ENCODE data around the gene RDH5. TPM values are rescaled to one million over a fixed set of nuclear protein-coding genes. Genes with fewer than 3 reads are reported as not detected.

The RDH5 gene
- total RNA-seq, 4 donors from 2014 or later = 0.94 to 9.7 (median 6.8) TPM

DNA sequence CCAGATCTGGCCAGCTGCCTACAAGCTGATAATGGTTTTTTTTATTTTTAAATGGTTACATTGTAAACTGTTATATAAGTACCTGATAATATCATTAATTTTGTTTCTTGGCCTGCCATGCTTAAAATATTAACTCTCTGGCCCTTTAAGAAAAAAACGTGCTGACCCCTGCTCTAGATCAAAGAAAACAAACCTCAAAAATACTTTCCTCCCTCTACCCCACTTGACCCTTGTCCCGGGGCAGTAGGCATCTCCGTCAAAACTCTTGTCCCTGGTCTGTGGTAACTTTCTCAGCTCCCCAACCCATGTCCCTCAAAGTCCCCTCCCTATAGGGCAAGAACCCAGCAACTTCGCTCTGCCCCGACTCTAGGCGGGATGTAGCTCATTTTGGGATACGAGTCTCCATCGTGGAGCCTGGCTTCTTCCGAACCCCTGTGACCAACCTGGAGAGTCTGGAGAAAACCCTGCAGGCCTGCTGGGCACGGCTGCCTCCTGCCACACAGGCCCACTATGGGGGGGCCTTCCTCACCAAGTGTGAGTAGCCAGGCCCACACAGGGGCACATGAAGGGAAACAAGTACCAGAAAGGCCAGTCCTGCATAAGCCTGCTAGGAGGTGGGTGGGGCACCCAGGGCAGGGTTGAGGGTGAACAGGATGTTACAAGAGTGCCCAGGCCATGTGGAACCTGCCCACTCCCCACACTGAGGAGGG lies 3.5 kb downstream of the RDH5 start:
- H3K9me3 ChIP-seq = no peaks in the 10 kb centered on the region
- H3K36me3 ChIP-seq = peaks cover 24 to 27% of the 10 kb centered on the region in 2 donors
- TF ChIP-seq CTCF (IDR thresholded peaks at IDR 0.05) = no peak
- 34 to 49% methylated on average over 10 of the region's 10 CpGs for WGBS, 2 donors
- no peak overlapping the region for H3K4me3 ChIP-seq (replicated peaks in 1 of 3)
- DNase-seq = no peak
- intact Hi-C loops (cut with DNase I) = no loop called here
- no peaks in the 10 kb centered on the region for H3K27me3 ChIP-seq
- H3K27ac ChIP-seq = peak overlapping the region; percentile 45 to 62 (median 52)
- H3K4me1 ChIP-seq = peaks cover 30 to 61% of the 10 kb centered on the region in 2 donors

DNA sequence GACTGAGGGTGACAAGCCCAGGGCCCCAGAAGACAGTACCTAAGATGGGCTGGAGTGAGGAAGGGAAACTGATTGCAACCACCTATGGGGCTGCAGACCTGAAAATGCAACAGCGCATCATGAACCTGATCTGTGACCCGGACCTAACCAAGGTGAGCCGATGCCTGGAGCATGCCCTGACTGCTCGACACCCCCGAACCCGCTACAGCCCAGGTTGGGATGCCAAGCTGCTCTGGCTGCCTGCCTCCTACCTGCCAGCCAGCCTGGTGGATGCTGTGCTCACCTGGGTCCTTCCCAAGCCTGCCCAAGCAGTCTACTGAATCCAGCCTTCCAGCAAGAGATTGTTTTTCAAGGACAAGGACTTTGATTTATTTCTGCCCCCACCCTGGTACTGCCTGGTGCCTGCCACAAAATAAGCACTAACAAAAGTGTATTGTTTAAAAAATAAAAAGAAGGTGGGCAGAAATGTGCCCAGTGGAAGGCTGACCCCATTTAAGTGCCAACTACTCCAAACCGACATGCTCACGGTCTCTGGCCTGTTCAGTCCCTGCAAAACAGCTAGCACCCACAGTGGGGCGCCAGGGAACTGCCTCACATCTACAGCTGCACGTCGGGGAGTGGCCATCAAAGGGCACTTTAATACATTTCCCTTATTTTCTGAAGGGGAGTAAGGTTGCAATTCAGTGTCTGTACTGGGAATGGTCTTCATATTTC lies 4.2 kb downstream of the RDH5 start:
- H3K9me3 ChIP-seq = no peaks in the 10 kb centered on the region
- no peak overlapping the region for H3K4me3 ChIP-seq (replicated peaks in 1 of 3)
- peak overlapping the region in 2 of 3 donors; percentile 45 to 52 for H3K27ac ChIP-seq
- intact Hi-C loops (cut with DNase I) = no loop called here
- 56 to 60% methylated on average over 9 to 10 of the region's 11 CpGs for WGBS, 2 donors
- peaks cover 24 to 27% of the 10 kb centered on the region in 2 donors for H3K36me3 ChIP-seq
- no peaks in the 10 kb centered on the region for H3K27me3 ChIP-seq
- peak; percentile 69 to 70 for DNase-seq
- H3K4me1 ChIP-seq = peaks cover 30 to 60% of the 10 kb centered on the region in 2 donors
- TF ChIP-seq CTCF (IDR thresholded peaks at IDR 0.05) (peak in 5 of 6 experiments; percentile 24 to 55 (median 38)), POLR2A (IDR thresholded peaks at IDR 0.05) (no peak)

DNA sequence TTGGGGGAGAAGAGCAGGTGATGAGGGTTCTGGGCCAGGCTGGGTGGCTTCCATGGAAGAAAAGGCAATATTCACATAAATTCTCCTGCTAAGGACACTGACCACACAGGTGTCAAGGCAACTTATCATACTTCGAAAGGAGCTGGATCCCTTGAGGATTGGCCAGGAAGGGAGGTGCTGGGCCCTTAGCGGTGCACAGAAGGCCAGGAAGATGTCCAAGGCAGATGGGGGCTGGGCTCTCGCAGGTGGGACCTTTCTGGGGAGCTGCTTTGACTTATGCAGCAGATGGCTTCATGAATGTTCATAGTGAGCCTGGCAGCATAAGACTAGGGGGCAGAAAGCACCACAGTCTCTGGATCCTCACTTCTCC lies 4.7 kb downstream of the RDH5 start:
- no peak for DNase-seq
- Histone ChIP-seq H3K4me3 (replicated peaks in 1 of 3) (no peak overlapping the region), H3K27ac (no peak overlapping the region), H3K4me1 (peaks cover 33 to 58% of the 10 kb centered on the region in 2 donors), H3K27me3 (no peaks in the 10 kb centered on the region), H3K36me3 (peaks cover 24 to 27% of the 10 kb centered on the region in 2 donors), H3K9me3 (no peaks in the 10 kb centered on the region)
- WGBS, 2 donors = 61 to 77% methylated on average over 3 of the region's 3 CpGs
- intact Hi-C loops (cut with DNase I) = no loop called here
- TF ChIP-seq CTCF (IDR thresholded peaks at IDR 0.05) = peak in 1 of 6 experiments; percentile 0
- TF ChIP-seq POLR2A (IDR thresholded peaks at IDR 0.05) = no peak

DNA sequence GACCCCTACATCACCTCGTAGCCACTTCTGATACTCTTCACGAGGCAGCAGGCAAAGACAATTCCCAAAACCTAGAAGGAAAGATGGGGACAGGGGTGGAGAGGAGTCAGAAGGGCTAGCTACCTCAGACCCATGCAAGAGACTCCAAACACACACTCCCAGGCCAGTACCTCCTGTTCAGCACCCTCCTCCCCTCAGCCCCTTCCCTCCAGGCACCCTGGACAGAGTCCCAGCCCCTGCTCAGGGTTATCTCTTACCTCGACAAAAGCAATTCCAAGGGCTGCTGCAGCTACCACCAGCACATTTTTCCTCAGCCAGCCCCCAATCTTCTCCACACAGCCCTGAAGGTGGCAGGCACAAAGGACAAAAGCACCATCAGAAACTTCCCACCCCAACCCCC lies 5.4 kb downstream of the RDH5 start:
- Histone ChIP-seq H3K27ac (peak overlapping the region in 1 of 3 donors; percentile 8), H3K4me1 (peaks cover 39 to 61% of the 10 kb centered on the region in 2 donors), H3K4me3 (replicated peaks in 1 of 3) (no peak overlapping the region), H3K9me3 (no peaks in the 10 kb centered on the region), H3K27me3 (no peaks in the 10 kb centered on the region), H3K36me3 (peaks cover 24 to 27% of the 10 kb centered on the region in 2 donors)
- intact Hi-C loops (cut with DNase I) = no loop called here
- no peak for DNase-seq
- TF ChIP-seq POLR2A (IDR thresholded peaks at IDR 0.05) (no peak), CTCF (IDR thresholded peaks at IDR 0.05) (no peak)
- WGBS, 2 donors = 79 to 84% methylated on average over 3 of the region's 3 CpGs

DNA sequence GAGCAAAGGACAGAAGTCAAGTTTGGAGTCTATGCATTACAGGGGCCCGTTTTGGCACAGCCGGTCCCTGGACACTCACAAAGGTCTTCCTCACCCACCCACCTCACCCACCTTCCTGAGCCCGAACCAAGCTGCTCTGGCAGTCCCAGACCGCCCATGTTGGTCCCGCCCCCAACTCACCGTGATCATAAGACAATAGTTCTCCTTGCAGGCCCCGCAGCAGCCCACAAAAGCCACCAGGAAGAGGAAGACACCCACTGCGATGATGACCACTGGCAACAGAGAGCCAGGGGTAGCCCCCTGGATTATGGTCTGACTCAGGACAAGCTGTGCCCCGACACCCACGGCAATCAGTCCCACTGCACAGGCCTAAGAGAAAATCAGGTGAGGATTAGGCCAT lies 6.8 kb downstream of the RDH5 start:
- H3K27me3 ChIP-seq = no peaks in the 10 kb centered on the region
- peak overlapping the region in 1 of 3 donors; percentile 90 for H3K4me3 ChIP-seq (replicated peaks in 1 of 3)
- TF ChIP-seq POLR2A (IDR thresholded peaks at IDR 0.05) (no peak), CTCF (IDR thresholded peaks at IDR 0.05) (no peak)
- intact Hi-C loops (cut with DNase I) = no loop called here
- H3K4me1 ChIP-seq = peaks cover 43 to 66% of the 10 kb centered on the region in 2 donors
- WGBS, 2 donors = 40 to 59% methylated on average over 7 to 8 of the region's 10 CpGs
- peak overlapping the region; percentile 89 to 98 (median 96) for H3K27ac ChIP-seq
- H3K36me3 ChIP-seq = peaks cover 24 to 27% of the 10 kb centered on the region in 2 donors
- no peak for DNase-seq
- H3K9me3 ChIP-seq = no peaks in the 10 kb centered on the region
